AG10803 (cell line): ENCODE data around the gene JAM2.

Experiments
- DNase-seq: peaks from one replicate; pipeline ENCODE4 v3.0.0; 2010; ENCODE audit warnings: low read depth
- H3K4me3 ChIP-seq: 2 replicates; pipeline ENCODE4 v1.5.1; 2011; ENCODE audit warnings: mild to moderate bottlenecking, low read length, control low read depth
- CTCF ChIP-seq: conservative IDR thresholded peaks from 2 replicates; pipeline ENCODE4 v1.5.1; 2011; ENCODE audit warnings: mild to moderate bottlenecking, low read length, control low read depth, inconsistent platforms

JAM2 gene

DNA sequence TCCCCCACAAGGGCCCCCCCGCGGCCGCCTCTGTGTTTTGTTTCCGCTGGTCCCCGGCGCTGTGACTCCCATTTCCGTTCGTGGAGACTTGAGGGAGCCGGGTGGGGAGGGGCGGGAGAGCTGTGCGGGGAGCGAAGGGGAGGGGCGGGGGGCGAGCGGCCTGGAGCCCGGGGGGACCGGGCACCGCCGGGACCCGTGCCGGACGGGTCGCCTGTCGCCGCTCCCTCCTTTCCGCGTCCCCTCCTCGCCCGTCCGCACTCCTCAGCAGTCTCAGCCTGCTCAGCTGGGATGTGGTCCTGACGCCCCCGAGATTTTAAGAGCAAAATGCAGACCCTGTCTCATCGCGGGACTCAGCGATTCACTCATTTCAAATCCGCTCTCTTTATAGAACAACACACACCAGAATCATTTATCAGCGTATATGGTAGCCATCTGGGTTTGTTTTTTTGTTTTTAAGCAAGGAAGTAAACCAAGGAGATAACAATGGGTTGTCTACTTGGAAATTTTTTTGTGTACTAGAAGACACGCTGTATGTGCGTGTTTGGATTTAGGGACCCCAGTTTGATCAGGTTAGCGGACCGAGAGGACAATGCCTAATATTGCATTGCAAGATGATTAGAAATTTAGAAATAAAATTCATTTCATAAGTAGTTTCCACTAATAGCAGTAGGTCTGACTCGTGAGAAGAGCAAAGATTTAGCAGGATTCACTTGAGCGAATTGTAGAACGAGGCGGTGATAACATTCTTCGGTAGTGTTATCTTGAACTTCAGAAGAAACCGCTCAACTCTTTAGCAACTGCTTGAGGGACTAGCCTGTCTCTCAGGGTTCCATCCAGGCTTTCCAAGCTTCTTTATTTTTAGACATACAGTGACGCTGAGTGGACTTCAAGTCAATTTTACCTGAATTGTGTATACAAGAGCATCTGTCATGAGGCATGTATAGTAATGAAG lies 96.9 kb downstream of the JAM2 start:
- no peak for TF ChIP-seq CTCF
- peak; percentile 79 for DNase-seq
- peak overlapping the region; percentile 81 for H3K4me3 ChIP-seq

DNA sequence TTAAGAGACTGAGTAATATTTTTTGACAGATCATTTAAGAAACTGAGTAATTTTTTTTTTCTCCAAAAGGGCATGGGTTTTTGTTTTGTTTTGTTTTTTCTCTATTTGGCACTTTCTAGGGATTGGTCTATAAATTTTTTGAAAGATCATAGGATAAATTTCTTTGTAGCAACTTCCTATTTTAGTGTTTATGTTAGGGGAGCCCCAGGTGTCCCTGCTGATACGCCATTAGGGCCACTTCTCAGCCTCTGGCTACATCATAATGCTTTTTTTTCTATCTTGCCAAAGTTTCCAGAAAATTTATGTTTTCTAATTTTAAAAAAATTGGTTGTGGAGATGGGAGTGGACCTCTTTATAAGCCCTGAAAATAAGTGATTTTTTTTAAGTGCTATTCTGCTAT lies 98.4 kb downstream of the JAM2 start:
- no peak for DNase-seq
- no peak overlapping the region for H3K4me3 ChIP-seq
- TF ChIP-seq CTCF: no peak

DNA sequence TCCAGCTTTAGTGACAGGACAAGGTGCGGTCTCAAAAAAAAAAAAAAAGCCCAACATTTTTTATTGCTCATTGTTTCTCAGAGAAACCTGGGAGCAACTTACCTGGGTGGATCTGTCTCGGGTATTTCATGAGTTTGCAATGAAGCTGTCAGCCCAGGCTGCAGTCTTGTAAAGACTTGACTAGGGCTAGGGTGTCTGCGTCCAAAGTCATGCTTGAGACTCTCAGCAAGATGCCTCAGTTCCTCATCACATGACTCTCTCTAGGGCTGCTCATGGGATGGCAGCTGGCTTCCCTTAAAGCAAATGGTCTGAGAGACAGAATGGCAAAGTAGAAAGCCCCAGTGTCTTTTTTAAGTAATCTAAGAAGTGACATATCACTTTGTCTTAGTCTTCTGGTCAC lies 103.8 kb downstream of the JAM2 start:
- H3K4me3 ChIP-seq: no peak overlapping the region
- DNase-seq: no peak
- TF ChIP-seq CTCF: no peak

DNA sequence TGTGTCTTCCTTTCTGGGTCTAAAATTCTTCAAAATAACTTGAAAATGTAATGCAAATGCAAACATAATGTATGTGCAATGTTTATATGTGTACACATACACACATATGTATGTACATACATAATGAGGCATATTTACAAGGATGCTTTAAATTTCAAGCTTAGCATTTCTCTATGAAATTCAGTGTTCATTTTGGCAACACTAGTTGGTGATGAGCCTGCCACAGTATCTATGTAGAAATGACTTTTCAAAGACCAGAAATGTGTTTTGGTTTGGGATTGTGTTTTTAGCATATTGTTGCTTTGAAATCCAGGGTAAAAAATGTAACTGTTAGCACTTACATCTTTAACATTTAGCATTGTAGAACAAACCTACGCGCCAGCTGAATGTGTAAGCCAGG lies 105.8 kb downstream of the JAM2 start:
- no peak for DNase-seq
- TF ChIP-seq CTCF: no peak
- no peak overlapping the region for H3K4me3 ChIP-seq

GRCh38 chr21:25750085-25750484 lies 111.0 kb downstream of the JAM2 start:
- H3K4me3 ChIP-seq: no peak overlapping the region
- DNase-seq: no peak
- no peak for TF ChIP-seq CTCF

GRCh38 chr21:25752416-25752815 lies 113.4 kb downstream of the JAM2 start:
- H3K4me3 ChIP-seq: no peak overlapping the region
- no peak for DNase-seq
- TF ChIP-seq CTCF: no peak
